GM23248 (cell line): ENCODE data around the gene PPWD1. TPM values are rescaled to one million over a fixed set of nuclear protein-coding genes. Genes with fewer than 3 reads are reported as not detected.

ENCODE experiments used
- DNase-seq: peaks from one replicate; pipeline ENCODE4 v3.0.0-alpha.2; 2015
- H2AFZ ChIP-seq: fragments of 200-600 bp; sonication (generic); 2 replicates; pipeline ENCODE4 v1.6.1; 2016; ENCODE audit warnings: antibody characterized with exemption
- H3F3A ChIP-seq: fragments of 200-600 bp; sonication (generic); 2 replicates; pipeline ENCODE4 v1.6.1; 2016; ENCODE audit warnings: mild to moderate bottlenecking, antibody characterized with exemption, mixed run types; ENCODE audit not compliant: insufficient read depth
- H3K27ac ChIP-seq: fragments of 200-600 bp; sonication (generic); 2 replicates; pipeline ENCODE4 v1.5.1; 2016; ENCODE audit warnings: mild to moderate bottlenecking
- H3K27me3 ChIP-seq: fragments of 200-600 bp; sonication (generic); replicated peaks from 2 replicates; pipeline ENCODE4 v1.6.1; 2016; ENCODE audit warnings: mild to moderate bottlenecking; ENCODE audit not compliant: insufficient read depth
- H3K36me3 ChIP-seq: fragments of 200-600 bp; sonication (generic); 2 replicates; pipeline ENCODE4 v1.6.1; 2016; ENCODE audit warnings: low read depth, mild to moderate bottlenecking
- H3K4me1 ChIP-seq: fragments of 200-600 bp; sonication (generic); 2 replicates; pipeline ENCODE4 v1.6.1; 2016; ENCODE audit warnings: mild to moderate bottlenecking; ENCODE audit not compliant: insufficient read depth
- H3K4me2 ChIP-seq: fragments of 200-600 bp; sonication (generic); one replicate; pipeline ENCODE4 v1.6.1; 2016; ENCODE audit warnings: mild to moderate bottlenecking; ENCODE audit not compliant: unreplicated experiment
- H3K4me3 ChIP-seq: fragments of 200-600 bp; sonication (generic); 2 replicates; pipeline ENCODE4 v1.5.1; 2016; ENCODE audit warnings: mild to moderate bottlenecking
- H3K79me2 ChIP-seq: fragments of 200-600 bp; sonication (generic); 2 replicates; pipeline ENCODE4 v1.6.1; 2016; ENCODE audit warnings: mild to moderate bottlenecking; ENCODE audit not compliant: insufficient read depth
- H3K9ac ChIP-seq: fragments of 200-600 bp; sonication (generic); 2 replicates; pipeline ENCODE4 v1.6.1; 2016; ENCODE audit warnings: mild to moderate bottlenecking
- H3K9me2 ChIP-seq: fragments of 200-600 bp; sonication (generic); 2 replicates; pipeline ENCODE4 v1.6.1; 2016; ENCODE audit warnings: mixed run types, mild to moderate bottlenecking, moderate library complexity; ENCODE audit not compliant: insufficient read depth
- H3K9me3 ChIP-seq: fragments of 200-600 bp; sonication (generic); one replicate; pipeline ENCODE4 v1.6.1; 2017; ENCODE audit warnings: low read depth
- H4K20me1 ChIP-seq: fragments of 200-600 bp; sonication (generic); 2 replicates; pipeline ENCODE4 v1.6.0; 2016; ENCODE audit not compliant: insufficient read depth
- EZH2 ChIP-seq: fragments of 200-600 bp; sonication (generic); IDR thresholded peaks from 2 replicates; pipeline ENCODE4 v1.6.1; 2018; ENCODE audit warnings: antibody characterized with exemption, mild to moderate bottlenecking; ENCODE audit not compliant: insufficient read depth, poor library complexity, severe bottlenecking
- EZH2phosphoT487 ChIP-seq: fragments of 200-600 bp; sonication (generic); IDR thresholded peaks from 2 replicates; pipeline ENCODE4 v1.6.1; 2018; ENCODE audit warnings: antibody characterized with exemption, moderate library complexity, mild to moderate bottlenecking, low read depth; ENCODE audit not compliant: insufficient read depth
- WGBS, 2 experiments: methylation state at CpG; one replicate each; pipeline ENCODE4 v1.1.6; 2015 to 2017; ENCODE audit warnings: low lambda C conversion rate in 2 of 2, low coverage in 1 of 2; ENCODE audit errors: missing lambda C conversion rate in 2 of 2; 5-methylcytosine and 5-hydroxymethylcytosine counted together
- in situ Hi-C: fragments of 300-500 bp; cut with MboI; formaldehyde crosslinking; loops from 2 replicates; pipeline ENCODE4 v1.15.0; 2020
- polyA plus RNA-seq: library from polyadenylated mRNA; unstranded; fragments of >200 nt; fragmentation: Nextera tagmentation; extraction: Ambion mirVana; gene quantifications from 2 replicates; pipeline ENCODE4 v1.2.1, GENCODE V29; 2016
- total RNA-seq: library from RNA; depleted of rRNA; stranded (reverse); fragments of >200 nt; shearing (Covaris generic); gene quantifications from 2 replicates; pipeline ENCODE4 v1.2.3, GENCODE V29; 2014; rRNA removed

Gene PPWD1
- total RNA-seq = 24.7 and 56.8 TPM in 2 replicates
- polyA plus RNA-seq = 22.5 and 23.9 TPM in 2 replicates

- DNase-seq = peak; percentile 99
- WGBS, 2 experiments = 1% methylated on average over 54 of the region's 54 CpGs
These were observed at the start of gene PPWD1, which contains the start of gene CENPK for GRCh38 chr5:65562731-65563701. TSS of gene PPWD1 (plus strand) at chr5:65563296. CDS start at chr5:65563311, 15 bp downstream. TSS of gene CENPK (minus strand) at chr5:65563168. CDS start at chr5:65554907, 8,261 bp downstream.

DNA sequence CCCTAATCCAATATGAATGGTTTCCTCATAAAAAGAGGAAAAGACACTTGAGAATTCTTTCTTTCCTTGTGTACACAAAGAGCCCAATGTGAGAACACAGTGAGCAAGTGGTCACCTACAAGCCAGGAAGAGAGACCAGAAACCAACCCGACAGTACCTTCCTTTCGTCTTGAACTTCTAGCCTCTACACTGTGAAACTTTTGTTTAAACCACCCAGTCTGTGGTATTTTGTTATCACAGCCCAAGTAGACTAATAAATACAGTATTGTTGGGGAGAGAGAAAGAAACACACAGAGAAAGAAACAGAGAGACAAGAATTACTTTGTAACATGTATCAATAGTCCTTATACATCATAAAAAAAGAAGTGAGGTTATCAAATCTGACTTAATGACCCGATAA lies 37.4 kb upstream of the PPWD1 start:
- Histone ChIP-seq H3K4me3 (no peak overlapping the region), H3K36me3 (no peaks in the 10 kb centered on the region), H3F3A (no peaks in the 10 kb centered on the region), H3K9me2 (no peaks in the 10 kb centered on the region), H3K27ac (no peak overlapping the region), H3K4me1 (no peaks in the 10 kb centered on the region), H3K4me2 (no peak overlapping the region), H3K79me2 (no peaks in the 10 kb centered on the region), H3K9me3 (no peaks in the 10 kb centered on the region), H4K20me1 (no peaks in the 10 kb centered on the region), H3K27me3 (no peaks in the 10 kb centered on the region), H3K9ac (no peak overlapping the region), H2AFZ (no peak overlapping the region)
- TF ChIP-seq EZH2 = no peak
- TF ChIP-seq EZH2phosphoT487 = no peak
- whole genome bisulfite sequencing, 2 experiments = 96 to 97% methylated on average over 3 of the region's 3 CpGs
- in situ Hi-C loops = no loop called here
- DNase-seq = no peak

More at GRCh38 chr5:65562731-65563701, at the start of gene PPWD1, which contains the start of gene CENPK:
- in situ Hi-C loops = no loop called here
- Histone ChIP-seq H3K4me1 (peaks cover 11% of the 10 kb centered on the region), H3K79me2 (peaks cover 78% of the 10 kb centered on the region), H3K27ac (peak within 1 kb of the TSS; percentile 93), H3F3A (peaks cover 5% of the 10 kb centered on the region), H3K36me3 (0 out of 2 replicates have a peak, but pooled peaks cover 4% of the 10 kb centered on the region), H3K9me3 (no peaks in the 10 kb centered on the region), H3K9ac (peak within 1 kb of the TSS; percentile 94), H3K4me3 (peak within 1 kb of the TSS; percentile 99), H3K4me2 (peak within 1 kb of the TSS; percentile 85), H2AFZ (peak within 1 kb of the TSS; percentile 98), H4K20me1 (no peaks in the 10 kb centered on the region), H3K27me3 (no peaks in the 10 kb centered on the region), H3K9me2 (no peaks in the 10 kb centered on the region)
- TF ChIP-seq EZH2 (no peak), EZH2phosphoT487 (no peak)

DNA sequence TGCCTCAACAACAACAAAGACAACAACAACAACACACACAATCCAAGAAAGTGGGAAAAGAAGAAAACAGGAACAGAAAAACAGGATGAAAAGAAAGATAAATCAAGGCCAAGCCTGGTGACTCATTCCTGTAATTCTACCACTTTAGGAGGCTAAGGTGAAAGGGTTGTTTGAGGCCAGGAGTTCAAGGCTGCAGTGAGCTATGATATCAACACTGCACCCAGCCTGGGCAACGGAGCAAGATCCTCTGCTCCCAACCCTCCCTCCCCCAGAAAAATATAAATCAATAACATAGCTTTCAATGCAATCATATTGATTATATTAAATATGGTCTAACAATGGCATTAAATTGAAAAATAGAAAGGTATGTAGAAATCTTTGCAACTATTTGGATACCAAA lies 32.2 kb upstream of the PPWD1 start:
- no peak overlapping the region for H3K9ac ChIP-seq
- in situ Hi-C loops = no loop called here
- no peaks in the 10 kb centered on the region for H3K79me2 ChIP-seq
- no peaks in the 10 kb centered on the region for H4K20me1 ChIP-seq
- TF ChIP-seq EZH2phosphoT487 (no peak), EZH2 (no peak)
- H3K4me1 ChIP-seq = no peaks in the 10 kb centered on the region
- 0 out of 2 replicates have a peak, but pooled peaks cover under 1% of the 10 kb centered on the region for H3F3A ChIP-seq
- H3K9me2 ChIP-seq = no peaks in the 10 kb centered on the region
- no peak overlapping the region for H2AFZ ChIP-seq
- H3K4me3 ChIP-seq = no peak overlapping the region
- no peaks in the 10 kb centered on the region for H3K27me3 ChIP-seq
- no peaks in the 10 kb centered on the region for H3K9me3 ChIP-seq
- no peak overlapping the region for H3K27ac ChIP-seq
- no peak overlapping the region for H3K4me2 ChIP-seq
- WGBS, 2 experiments = 80 to 100% methylated on average over 1 of the region's 1 CpG
- H3K36me3 ChIP-seq = no peaks in the 10 kb centered on the region
- no peak for DNase-seq

DNA sequence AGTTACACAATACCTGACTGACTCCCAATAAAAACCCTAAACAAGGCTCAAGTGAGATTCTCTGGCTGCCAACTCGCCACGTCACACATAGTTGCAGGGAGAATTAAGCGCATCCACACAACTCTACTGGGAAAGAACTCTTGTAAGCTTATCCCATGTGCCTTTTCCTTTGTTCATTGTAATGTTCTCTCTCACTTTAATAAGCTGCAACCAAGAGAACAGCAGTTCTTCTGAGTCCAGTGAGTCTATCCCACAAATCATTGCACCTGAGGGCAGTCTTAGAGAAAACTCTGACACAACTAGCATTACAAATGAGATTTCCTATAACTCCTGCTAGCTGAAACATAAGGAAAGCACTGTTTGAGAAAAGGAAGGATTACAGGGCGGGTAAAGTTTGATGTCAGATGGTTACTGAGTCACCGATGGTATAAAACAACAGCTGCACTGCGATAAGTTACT lies 27.5 kb upstream of the PPWD1 start:
- no peaks in the 10 kb centered on the region for H3K27me3 ChIP-seq
- no peaks in the 10 kb centered on the region for H3K4me1 ChIP-seq
- TF ChIP-seq EZH2phosphoT487 (no peak), EZH2 (no peak)
- no peaks in the 10 kb centered on the region for H4K20me1 ChIP-seq
- no peak overlapping the region for H3K4me2 ChIP-seq
- no peak for DNase-seq
- no peaks in the 10 kb centered on the region for H3K9me3 ChIP-seq
- no peaks in the 10 kb centered on the region for H3K79me2 ChIP-seq
- WGBS, 2 experiments = 93 to 98% methylated on average over 6 of the region's 6 CpGs
- H3K9ac ChIP-seq = no peak overlapping the region
- no peaks in the 10 kb centered on the region for H3K9me2 ChIP-seq
- H3F3A ChIP-seq = 0 out of 2 replicates have a peak, but pooled peaks cover 2% of the 10 kb centered on the region
- in situ Hi-C loops = no loop called here
- no peak overlapping the region for H3K27ac ChIP-seq
- no peak overlapping the region for H3K4me3 ChIP-seq
- no peaks in the 10 kb centered on the region for H3K36me3 ChIP-seq
- H2AFZ ChIP-seq = no peak overlapping the region
